Activated CD4-positive, alpha-beta memory T cell treated with anti-CD3 and anti-CD28 coated beads for 36 hours (primary cell): ENCODE results near the gene MOXD1. TPM values are rescaled to one million over a fixed set of nuclear protein-coding genes. Genes with fewer than 3 reads are reported as not detected.
A peak's percentile ranks its signal among the peaks of the same experiment; 100 is the strongest.

Source experiments
- CTCF ChIA-PET: fragments of 350-600 bp; sonication (Branson Sonifier 250); formaldehyde crosslinking; loops from one replicate; lab custom pipeline; 2021; ENCODE audit warnings: antibody characterized with exemption, inconsistent platforms; lab: Charles Lee
- POLR2A ChIA-PET: fragments of 350-600 bp; sonication (Branson Sonifier 250); formaldehyde crosslinking; loops from one replicate; lab custom pipeline; 2021; ENCODE audit warnings: antibody characterized with exemption; lab: Charles Lee
- DNase-seq: peaks from one replicate; pipeline ENCODE4 v3.0.0-alpha.2; 2020
- H3K27ac Mint-ChIP-seq: one replicate; pipeline ENCODE4 v1.8.0; 2021; ENCODE audit warnings: mixed read lengths
- H3K27me3 Mint-ChIP-seq: one replicate; pipeline ENCODE4 v1.8.0; 2021; ENCODE audit warnings: mixed read lengths
- H3K36me3 Mint-ChIP-seq: one replicate; pipeline ENCODE4 v1.8.0; 2021; ENCODE audit warnings: mixed read lengths
- H3K4me1 Mint-ChIP-seq: one replicate; pipeline ENCODE4 v1.8.0; 2021; ENCODE audit warnings: low read depth, mixed read lengths
- H3K4me3 Mint-ChIP-seq: one replicate; pipeline ENCODE4 v1.8.0; 2021; ENCODE audit warnings: mild to moderate bottlenecking, mixed read lengths
- H3K9me3 Mint-ChIP-seq: one replicate; pipeline ENCODE4 v1.8.0; 2021; ENCODE audit warnings: mixed read lengths
- intact Hi-C: fragments of 100-400 bp; cut with micrococcal nuclease; formaldehyde crosslinking; loops from one replicate; pipeline ENCODE4 v1.15.1; 2023
- total RNA-seq, 2 experiments: library from RNA; stranded (reverse); gene quantifications; one replicate each; pipeline ENCODE4 v1.2.3, GENCODE V29; 2021

The MOXD1 gene
- total RNA-seq, 2 experiments from 2014 or later, result not detected

GRCh38 chr6:132289756-132290155 lies 111.5 kb downstream of the MOXD1 start:
- no peak for DNase-seq
- ChIA-PET CTCF (interaction anchor here (0.9 to 6.4 kb wide), 4 partner anchors 8 to 194 kb away, joined by 3 to 84 read pairs (median 6); no protein-coding TSS in a partner anchor), POLR2A (no interaction called here)
- intact Hi-C loops, result no loop called here
- no peaks in the 10 kb centered on the region for H3K36me3 Mint-ChIP-seq
- H3K27ac Mint-ChIP-seq, result no peak overlapping the region
- no peak overlapping the region for H3K4me3 Mint-ChIP-seq
- no peaks in the 10 kb centered on the region for H3K4me1 Mint-ChIP-seq
- peaks cover 6% of the 10 kb centered on the region for H3K27me3 Mint-ChIP-seq
- no peaks in the 10 kb centered on the region for H3K9me3 Mint-ChIP-seq

- ChIA-PET CTCF (no interaction called here), POLR2A (no interaction called here)
- no peaks in the 10 kb centered on the region for H3K4me1 Mint-ChIP-seq
- intact Hi-C loops, result no loop called here
- peaks cover 8% of the 10 kb centered on the region for H3K27me3 Mint-ChIP-seq
- no peak for DNase-seq
- no peak overlapping the region for H3K27ac Mint-ChIP-seq
- no peak overlapping the region for H3K4me3 Mint-ChIP-seq
- H3K9me3 Mint-ChIP-seq, result no peaks in the 10 kb centered on the region
- no peaks in the 10 kb centered on the region for H3K36me3 Mint-ChIP-seq
These were observed 114.2 kb downstream of the MOXD1 start for GRCh38 chr6:132287101-132287500.

GRCh38 chr6:132286298-132287019 lies 114.8 kb downstream of the MOXD1 start:
- H3K9me3 Mint-ChIP-seq, result no peaks in the 10 kb centered on the region
- intact Hi-C loops, result no loop called here
- H3K4me1 Mint-ChIP-seq, result no peaks in the 10 kb centered on the region
- peaks cover 9% of the 10 kb centered on the region for H3K27me3 Mint-ChIP-seq
- H3K4me3 Mint-ChIP-seq, result no peak overlapping the region
- H3K36me3 Mint-ChIP-seq, result no peaks in the 10 kb centered on the region
- ChIA-PET CTCF (interaction anchor here (0.6 kb wide), 1 partner anchor 8 kb away, joined by 3 read pairs; no protein-coding TSS in a partner anchor), POLR2A (no interaction called here)
- DNase-seq, result no peak
- H3K27ac Mint-ChIP-seq, result no peak overlapping the region

GRCh38 chr6:132285004-132285780 lies 116.1 kb downstream of the MOXD1 start:
- POLR2A ChIA-PET, result no interaction called here
- CTCF ChIA-PET, result no interaction called here
- no peak overlapping the region for H3K4me3 Mint-ChIP-seq

GRCh38 chr6:132282696-132283095 lies 118.6 kb downstream of the MOXD1 start:
- H3K27ac Mint-ChIP-seq, result no peak overlapping the region
- no peak overlapping the region for H3K4me3 Mint-ChIP-seq
- H3K36me3 Mint-ChIP-seq, result no peaks in the 10 kb centered on the region
- peaks cover 14% of the 10 kb centered on the region for H3K27me3 Mint-ChIP-seq
- DNase-seq, result no peak
- CTCF ChIA-PET, result interaction anchor here (1.6 to 6.0 kb wide), 3 partner anchors 15 to 368 kb away, joined by 3 to 287 read pairs (median 5); no protein-coding TSS in a partner anchor
- intact Hi-C loops, result no loop called here
- POLR2A ChIA-PET, result no interaction called here
- no peaks in the 10 kb centered on the region for H3K9me3 Mint-ChIP-seq
- H3K4me1 Mint-ChIP-seq, result no peaks in the 10 kb centered on the region

More at GRCh38 chr6:132285004-132285780, 116.1 kb downstream of the MOXD1 start:
- no peak overlapping the region for H3K27ac Mint-ChIP-seq
- H3K9me3 Mint-ChIP-seq, result no peaks in the 10 kb centered on the region
- peaks cover 14% of the 10 kb centered on the region for H3K27me3 Mint-ChIP-seq
- H3K36me3 Mint-ChIP-seq, result no peaks in the 10 kb centered on the region
- no peaks in the 10 kb centered on the region for H3K4me1 Mint-ChIP-seq
- intact Hi-C loops, result no loop called here
- DNase-seq, result no peak

- CTCF ChIA-PET, result interaction anchor here (0.5 to 6.0 kb wide), 72 partner anchors 10 to 1643 kb away, joined by 3 to 287 read pairs (median 5); partner anchors contain the start of genes SLC18B1 and STX7
- POLR2A ChIA-PET, result interaction anchor here (0.6 kb wide), 1 partner anchor 215 kb away, joined by 3 read pairs; no protein-coding TSS in a partner anchor
- intact Hi-C loops, result no loop called here
These were observed 120.8 kb downstream of the MOXD1 start for GRCh38 chr6:132280436-132280835.

GRCh38 chr6:132279592-132280139 lies 121.6 kb downstream of the MOXD1 start:
- Mint-ChIP-seq H3K9me3 (no peaks in the 10 kb centered on the region), H3K36me3 (no peaks in the 10 kb centered on the region), H3K4me1 (no peaks in the 10 kb centered on the region), H3K4me3 (peak overlapping the region; percentile 73), H3K27me3 (peaks cover 19% of the 10 kb centered on the region), H3K27ac (no peak overlapping the region)
- ChIA-PET CTCF (interaction anchor here (0.5 to 6.0 kb wide), 76 partner anchors 11 to 1644 kb away, joined by 3 to 287 read pairs (median 4); partner anchors contain the start of genes SLC18B1 and STX7), POLR2A (no interaction called here)
- DNase-seq, result peak; percentile 80
- intact Hi-C loops, result loop anchor here (1.0 to 5.0 kb wide), 4 partner anchors 19 to 362 kb away; no protein-coding TSS in a partner anchor

More at GRCh38 chr6:132280436-132280835, 120.8 kb downstream of the MOXD1 start:
- H3K36me3 Mint-ChIP-seq, result no peaks in the 10 kb centered on the region
- H3K9me3 Mint-ChIP-seq, result no peaks in the 10 kb centered on the region
- H3K27me3 Mint-ChIP-seq, result peaks cover 19% of the 10 kb centered on the region
- no peak overlapping the region for H3K27ac Mint-ChIP-seq
- DNase-seq, result no peak
- no peak overlapping the region for H3K4me3 Mint-ChIP-seq
- no peaks in the 10 kb centered on the region for H3K4me1 Mint-ChIP-seq

- Mint-ChIP-seq H3K4me1 (no peaks in the 10 kb centered on the region), H3K9me3 (no peaks in the 10 kb centered on the region), H3K27ac (no peak overlapping the region), H3K36me3 (no peaks in the 10 kb centered on the region), H3K27me3 (peaks cover 11% of the 10 kb centered on the region), H3K4me3 (no peak overlapping the region)
- intact Hi-C loops, result loop anchor here (5.0 kb wide), 1 partner anchor 358 kb away; no protein-coding TSS in a partner anchor
- ChIA-PET POLR2A (no interaction called here), CTCF (no interaction called here)
- no peak for DNase-seq
These were observed 126.0 kb downstream of the MOXD1 start for GRCh38 chr6:132275066-132275970.

GRCh38 chr6:132272776-132273175 lies 128.5 kb downstream of the MOXD1 start:
- Mint-ChIP-seq H3K4me1 (no peaks in the 10 kb centered on the region), H3K27ac (no peak overlapping the region), H3K27me3 (peaks cover 11% of the 10 kb centered on the region), H3K9me3 (no peaks in the 10 kb centered on the region), H3K36me3 (no peaks in the 10 kb centered on the region), H3K4me3 (no peak overlapping the region)
- intact Hi-C loops, result no loop called here
- CTCF ChIA-PET, result interaction anchor here (0.8 kb wide), 2 partner anchors 24 to 578 kb away, joined by 3 to 4 read pairs; no protein-coding TSS in a partner anchor
- DNase-seq, result no peak
- POLR2A ChIA-PET, result no interaction called here

GRCh38 chr6:132270726-132271402 lies 130.4 kb downstream of the MOXD1 start:
- Mint-ChIP-seq H3K4me3 (no peak overlapping the region), H3K4me1 (no peaks in the 10 kb centered on the region), H3K27me3 (peaks cover 10% of the 10 kb centered on the region), H3K36me3 (no peaks in the 10 kb centered on the region), H3K9me3 (no peaks in the 10 kb centered on the region), H3K27ac (no peak overlapping the region)
- ChIA-PET POLR2A (no interaction called here), CTCF (interaction anchor here (1.1 to 7.1 kb wide), 6 partner anchors 8 to 215 kb away, joined by 3 to 84 read pairs (median 4); no protein-coding TSS in a partner anchor)
- intact Hi-C loops, result no loop called here
- DNase-seq, result no peak
